Astrocyte (in vitro differentiated cells and primary cell): Measurements from ENCODE around the gene QRICH1.

Experiments used
- CTCF ChIP-seq: IDR thresholded peaks from 2 replicates; pipeline ENCODE4 v1.5.1; 2011; ENCODE audit warnings: low read depth, mild to moderate bottlenecking, inconsistent platforms, low read length, moderate library complexity; ENCODE audit not compliant: insufficient read depth
- EZH2 ChIP-seq: IDR thresholded peaks from 2 replicates; pipeline ENCODE4 v1.6.1; 2012; ENCODE audit warnings: mild to moderate bottlenecking, low read length, inconsistent platforms; ENCODE audit not compliant: insufficient read depth

GRCh38 chr3:49028298-49028672 lies 65.6 kb downstream of the QRICH1 start:
- TF ChIP-seq CTCF (no peak), EZH2 (no peak)
